Lower lobe of right lung (tissue), 2 donors: Measurements from ENCODE around the gene ZP1. TPM values are rescaled to one million over a fixed set of nuclear protein-coding genes. Genes with fewer than 3 reads are reported as not detected.

Experiments used
- ATAC-seq, 2 donors: fragments of 200-7000 bp; cut with Tn5 transposase; one replicate each; pipeline ENCODE4 v1.9.1; 2020 to 2022; ENCODE audit warnings: mild to moderate bottlenecking in 2 of 2, moderate library complexity in 2 of 2
- DNase-seq: peaks from one replicate; pipeline ENCODE4 v3.0.0-alpha.2; 2020
- H3K27ac ChIP-seq: fragments of 200-600 bp; one replicate; pipeline ENCODE4 v1.8.0; 2022
- H3K27me3 ChIP-seq: fragments of 200-600 bp; one replicate; pipeline ENCODE4 v1.8.0; 2022; ENCODE audit warnings: low read depth
- H3K36me3 ChIP-seq: fragments of 200-600 bp; one replicate; pipeline ENCODE4 v1.8.0; 2022; ENCODE audit warnings: mild to moderate bottlenecking
- H3K4me1 ChIP-seq: fragments of 200-600 bp; one replicate; pipeline ENCODE4 v1.8.0; 2022
- H3K4me3 ChIP-seq: fragments of 200-600 bp; one replicate; pipeline ENCODE4 v1.8.0; 2022; ENCODE audit warnings: mild to moderate bottlenecking
- H3K9me3 ChIP-seq: fragments of 200-600 bp; one replicate; pipeline ENCODE4 v1.8.0; 2022
- CTCF ChIP-seq: fragments of 200-600 bp; IDR thresholded peaks from one replicate; pipeline ENCODE4 v1.8.0; 2022; ENCODE audit warnings: antibody characterized with exemption, mild to moderate bottlenecking
- intact Hi-C: fragments of 100-400 bp; cut with DNase I; formaldehyde crosslinking; loops from one replicate; pipeline ENCODE4 v1.11.0; 2022
- total RNA-seq: library from RNA; stranded (reverse); fragmentation: NEBNext Ultra II Directional; extraction: Animal tissue kit (Norgen Biotek cat#: 25700); gene quantifications from one replicate; pipeline ENCODE4 v1.2.1, GENCODE V29; 2021
- donor health status: DM: no; HTN: yes; CAD: no; lungs with severe emphysema.

Gene ZP1
- total RNA-seq, 1 donor from 2014 or later = not detected

- ATAC-seq (peak; percentile 97 to 98), DNase-seq (peak; percentile 96)
- H3K9me3 ChIP-seq = no peaks in the 10 kb centered on the region
- H3K27ac ChIP-seq = peak within 1 kb of the TSS; percentile 85
- no peak for TF ChIP-seq CTCF
- H3K4me3 ChIP-seq = peak within 1 kb of the TSS; percentile 98
- intact Hi-C loops = no loop called here
- H3K36me3 ChIP-seq = no peaks in the 10 kb centered on the region
- H3K4me1 ChIP-seq = peaks cover 36% of the 10 kb centered on the region
- no peaks in the 10 kb centered on the region for H3K27me3 ChIP-seq
These were observed 25.3 kb upstream of the ZP1 start, which contains the start of gene CCDC86 for GRCh38 chr11:60841797-60842667. Gene CCDC86 (plus strand): TSS chr11:60842113. CDS start chr11:60842125, 12 bp downstream.

- Histone ChIP-seq H3K9me3 (no peaks in the 10 kb centered on the region), H3K27me3 (no peaks in the 10 kb centered on the region), H3K36me3 (peaks cover 7% of the 10 kb centered on the region), H3K4me1 (peaks cover 36% of the 10 kb centered on the region), H3K27ac (peak overlapping the region; percentile 85), H3K4me3 (peak overlapping the region; percentile 98)
- TF ChIP-seq CTCF = no peak
- ATAC-seq = peak in 1 of 2 donors; percentile 4
- intact Hi-C loops = no loop called here
- DNase-seq = no peak
These were observed 24.4 kb upstream of the ZP1 start for GRCh38 chr11:60842668-60843600.

- Histone ChIP-seq H3K27ac (no peak overlapping the region), H3K36me3 (peaks cover 20% of the 10 kb centered on the region), H3K4me3 (no peak overlapping the region), H3K4me1 (peaks cover 36% of the 10 kb centered on the region), H3K9me3 (no peaks in the 10 kb centered on the region), H3K27me3 (no peaks in the 10 kb centered on the region)
- DNase-seq (no peak), ATAC-seq (no peak)
- no peak for TF ChIP-seq CTCF
- intact Hi-C loops = no loop called here
These were observed 23.1 kb upstream of the ZP1 start for GRCh38 chr11:60844045-60844869.

GRCh38 chr11:60844870-60845221 is 22.5 kb upstream of the ZP1 start:
- Histone ChIP-seq H3K27me3 (no peaks in the 10 kb centered on the region), H3K4me1 (peaks cover 36% of the 10 kb centered on the region), H3K9me3 (no peaks in the 10 kb centered on the region), H3K36me3 (peaks cover 26% of the 10 kb centered on the region), H3K27ac (no peak overlapping the region), H3K4me3 (no peak overlapping the region)
- TF ChIP-seq CTCF = no peak
- ATAC-seq (no peak), DNase-seq (no peak)
- intact Hi-C loops = no loop called here

- DNase-seq (no peak), ATAC-seq (no peak)
- Histone ChIP-seq H3K9me3 (no peaks in the 10 kb centered on the region), H3K27me3 (no peaks in the 10 kb centered on the region), H3K27ac (no peak overlapping the region), H3K36me3 (peaks cover 31% of the 10 kb centered on the region), H3K4me3 (no peak overlapping the region), H3K4me1 (peaks cover 36% of the 10 kb centered on the region)
- TF ChIP-seq CTCF = no peak
- intact Hi-C loops = no loop called here
These were observed 22.0 kb upstream of the ZP1 start for GRCh38 chr11:60845338-60845737.
